ENCODE measurements around the gene PPID.
"Not testable (repeated sequence)": the region's sequence is repeated elsewhere in the genome, so short reads cannot be mapped to it uniquely, and the experiment has no call there.

PPID gene

GRCh38 chr4:158722917-158723793, at the start of gene PPID:
Gene PPID (minus strand): TSS chr4:158723396. CDS start chr4:158723288, 108 bp downstream.
- peak in 1 of 2 experiments; percentile 20 for DNase-seq (ENCODE audit: low read depth in 2 of 2)

- no peak for DNase-seq (ENCODE audit: low read depth in 2 of 2)
These were observed 48.6 kb upstream of the PPID start for GRCh38 chr4:158771776-158772175.

GRCh38 chr4:158770671-158771070, 47.5 kb upstream of the PPID start:
- no peak for DNase-seq (ENCODE audit: low read depth in 2 of 2)

- no peak for DNase-seq (ENCODE audit: low read depth in 2 of 2)
These were observed 46.2 kb upstream of the PPID start for GRCh38 chr4:158769175-158769921.

GRCh38 chr4:158768555-158769174, 45.5 kb upstream of the PPID start, which contains the start of gene FNIP2:
Gene FNIP2 (plus strand): TSS chr4:158769026. CDS start chr4:158769213, 187 bp downstream.
- peak; percentile 39 to 46 for DNase-seq (ENCODE audit: low read depth in 2 of 2)

GRCh38 chr4:158767451-158767850, 44.3 kb upstream of the PPID start:
- DNase-seq (ENCODE audit: low read depth in 2 of 2): no peak

GRCh38 chr4:158766434-158767044, 43.3 kb upstream of the PPID start:
- DNase-seq (ENCODE audit: low read depth in 2 of 2): no peak

GRCh38 chr4:158763462-158763861, 40.3 kb upstream of the PPID start:
- no peak for DNase-seq (ENCODE audit: low read depth in 2 of 2)

GRCh38 chr4:158762553-158762952, 39.4 kb upstream of the PPID start:
- no peak for DNase-seq (ENCODE audit: low read depth in 2 of 2)

- DNase-seq (ENCODE audit: low read depth in 2 of 2): no peak
These were observed 37.7 kb upstream of the PPID start for GRCh38 chr4:158760866-158761265.

- DNase-seq (ENCODE audit: low read depth in 2 of 2): not testable (repeated sequence)
These were observed 36.3 kb upstream of the PPID start for GRCh38 chr4:158759539-158759938.

- DNase-seq (ENCODE audit: low read depth in 2 of 2): no peak
These were observed 35.5 kb upstream of the PPID start for GRCh38 chr4:158758703-158759102.

GRCh38 chr4:158758142-158758541, 34.9 kb upstream of the PPID start:
- DNase-seq (ENCODE audit: low read depth in 2 of 2): peak in 1 of 2 experiments; percentile 37

GRCh38 chr4:158756588-158756987, 33.4 kb upstream of the PPID start:
- DNase-seq (ENCODE audit: low read depth in 2 of 2): no peak

- not testable (repeated sequence) for DNase-seq (ENCODE audit: low read depth in 2 of 2)
These were observed 32.6 kb upstream of the PPID start for GRCh38 chr4:158755819-158756218.

- DNase-seq (ENCODE audit: low read depth in 2 of 2): peak in 1 of 2 experiments; percentile 32
These were observed 31.4 kb upstream of the PPID start for GRCh38 chr4:158754385-158755180.

GRCh38 chr4:158750379-158750778, 27.2 kb upstream of the PPID start:
- DNase-seq (ENCODE audit: low read depth in 2 of 2): peak; percentile 67 to 75

GRCh38 chr4:158746537-158746936, 23.3 kb upstream of the PPID start:
- not testable (repeated sequence) for DNase-seq (ENCODE audit: low read depth in 2 of 2)

- no peak for DNase-seq (ENCODE audit: low read depth in 2 of 2)
These were observed 18.3 kb upstream of the PPID start for GRCh38 chr4:158741326-158742021.

GRCh38 chr4:158739600-158739999, 16.4 kb upstream of the PPID start:
- no peak for DNase-seq (ENCODE audit: low read depth in 2 of 2)
